A673 (cell line): Measurements from ENCODE around the gene SLC44A2.

ENCODE experiments used
- CTCF ChIP-seq: fragments of 300-800, 200-600 bp; sonication (generic); conservative IDR thresholded peaks from 2 replicates; pipeline ENCODE4 v1.5.1; 2017; ENCODE audit warnings: low read depth, mild to moderate bottlenecking, antibody characterized with exemption, low read length, moderate library complexity, mixed read lengths
- EZH2 ChIP-seq: fragments of 200-600 bp; sonication (generic); IDR thresholded peaks from 2 replicates; pipeline ENCODE4 v1.6.1; 2017; ENCODE audit warnings: borderline replicate concordance, low read depth, mild to moderate bottlenecking, mixed read lengths, antibody characterized with exemption, low read length; ENCODE audit not compliant: poor library complexity, severe bottlenecking

- TF ChIP-seq CTCF = no peak
- TF ChIP-seq EZH2 = no peak
Measured at GRCh38 chr19:10641248-10641647, 15.9 kb downstream of the SLC44A2 start.
